Fibroblast of lung (primary cell): Measurements from ENCODE around the gene DDC. TPM values are rescaled to one million over a fixed set of nuclear protein-coding genes. Genes with fewer than 3 reads are reported as not detected.

Experiments used
- DNase-seq, 2 donors: peaks; one replicate each; pipeline versions ENCODE4 v3.0.0 to v3.0.0-alpha.2; 2010; ENCODE audit warnings: low read depth in 2 of 2
- H2AFZ ChIP-seq: 2 replicates; pipeline ENCODE4 v1.5.1; 2012; ENCODE audit warnings: low read length, control low read depth, inconsistent platforms
- H3K27ac ChIP-seq: 2 replicates; pipeline ENCODE4 v1.5.1; 2011; ENCODE audit warnings: low read length, control low read depth; ENCODE audit not compliant: insufficient read depth
- H3K27me3 ChIP-seq: 2 replicates; pipeline ENCODE4 v1.5.1; 2011; ENCODE audit warnings: mild to moderate bottlenecking, low read length; ENCODE audit not compliant: control insufficient read depth, insufficient read depth
- H3K36me3 ChIP-seq: 2 replicates; pipeline ENCODE4 v1.5.1; 2011; ENCODE audit warnings: low read length; ENCODE audit not compliant: control insufficient read depth, insufficient read depth
- H3K4me1 ChIP-seq: 2 replicates; pipeline ENCODE4 v1.5.1; 2011; ENCODE audit warnings: low read length; ENCODE audit not compliant: control insufficient read depth, insufficient read depth; ENCODE audit errors: extremely low read depth
- H3K4me2 ChIP-seq: 2 replicates; pipeline ENCODE4 v1.5.1; 2011; ENCODE audit warnings: low read length, control low read depth; ENCODE audit not compliant: insufficient read depth; ENCODE audit errors: extremely low read depth
- H3K4me3 ChIP-seq, 4 experiments: fragments of 200-600 bp in 1 of 4; sonication (generic) in 1 of 4; replicated peaks in 1 of 4; 2 replicates each; pipeline ENCODE4 v1.5.1; 2011 to 2016; ENCODE audit warnings: low read length in 4 of 4, low read depth in 3 of 4, mild to moderate bottlenecking in 3 of 4, control low read depth in 2 of 4, inconsistent platforms in 1 of 4, mixed read lengths in 1 of 4; ENCODE audit not compliant: insufficient read depth in 1 of 4; ENCODE audit errors: control extremely low read depth in 1 of 4
- H3K79me2 ChIP-seq: 2 replicates; pipeline ENCODE4 v1.5.1; 2012; ENCODE audit warnings: mild to moderate bottlenecking, low read length, inconsistent platforms; ENCODE audit not compliant: control insufficient read depth, insufficient read depth
- H3K9ac ChIP-seq: 2 replicates; pipeline ENCODE4 v1.5.1; 2011; ENCODE audit warnings: mild to moderate bottlenecking, low read length, control low read depth; ENCODE audit not compliant: insufficient read depth
- H3K9me3 ChIP-seq: 2 replicates; pipeline ENCODE4 v1.5.1; 2012; ENCODE audit warnings: low read depth, low read length; ENCODE audit not compliant: control insufficient read depth, insufficient read depth
- H4K20me1 ChIP-seq: 2 replicates; pipeline ENCODE4 v1.5.1; 2011; ENCODE audit warnings: low read length; ENCODE audit not compliant: control insufficient read depth, insufficient read depth; ENCODE audit errors: extremely low read depth
- EZH2 ChIP-seq: IDR thresholded peaks from 2 replicates; pipeline ENCODE4 v1.5.1; 2012; ENCODE audit warnings: low read length, control low read depth, mild to moderate bottlenecking; ENCODE audit errors: missing control alignments
- polyA plus RNA-seq, 2 donors: library from polyadenylated mRNA; depleted of rRNA in 1 of 2; stranded (reverse) in 1 of 2; unstranded in 1 of 2; fragments of >200 nt; gene quantifications; 2 replicates each; pipeline ENCODE4 v1.2.1, GENCODE V29; 2011 to 2012; ENCODE audit warnings: missing spikeins in 1 of 2
- total RNA-seq: library from RNA; depleted of rRNA; stranded (reverse); fragments of >200 nt; gene quantifications from 2 replicates; pipeline ENCODE4 v1.2.1, GENCODE V29; 2014
- TF ChIP-seq, protein P1 (sequence below), 2 donors: IDR thresholded peaks in 1 of 2; conservative IDR thresholded peaks in 1 of 2; 1 replicate in 1 of 2; 2 replicates in 1 of 2; pipeline ENCODE4 v1.5.1; 2011 to 2012; ENCODE audit warnings: low read length in 2 of 2, control low read depth in 1 of 2, inconsistent platforms in 1 of 2, low read depth in 1 of 2, mild to moderate bottlenecking in 1 of 2

Gene DDC
- total and polyA plus RNA-seq, 2 donors (not counting 1 experiment from before 2014, with no cell fraction given), result not detected

DNA sequence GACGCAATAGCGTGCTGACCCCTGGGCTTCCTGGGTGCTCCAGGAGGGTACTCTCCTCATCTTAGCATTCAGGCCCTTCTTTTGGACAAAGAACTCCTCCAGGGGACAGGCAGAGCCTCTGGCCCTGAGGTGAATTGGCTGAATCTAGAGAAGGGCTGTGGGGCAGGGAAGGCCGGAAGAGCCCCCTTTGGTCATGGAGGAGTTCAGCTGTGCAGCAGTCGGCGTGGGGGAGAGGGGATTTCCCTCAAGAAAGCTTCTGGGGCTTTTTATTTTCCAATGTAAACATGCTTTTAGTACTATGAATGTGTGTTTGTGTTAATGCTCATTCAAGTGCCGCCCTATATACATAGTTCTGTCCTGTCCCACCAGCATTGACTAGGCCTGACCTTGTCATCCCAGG lies 153.9 kb downstream of the DDC start:
- no peak overlapping the region for H2AFZ ChIP-seq
- no peaks in the 10 kb centered on the region for H3K36me3 ChIP-seq
- H3K9me3 ChIP-seq, result no peaks in the 10 kb centered on the region
- no peak for DNase-seq
- no peak overlapping the region for H3K9ac ChIP-seq
- no peaks in the 10 kb centered on the region for H3K4me1 ChIP-seq
- TF ChIP-seq, protein P1, sequence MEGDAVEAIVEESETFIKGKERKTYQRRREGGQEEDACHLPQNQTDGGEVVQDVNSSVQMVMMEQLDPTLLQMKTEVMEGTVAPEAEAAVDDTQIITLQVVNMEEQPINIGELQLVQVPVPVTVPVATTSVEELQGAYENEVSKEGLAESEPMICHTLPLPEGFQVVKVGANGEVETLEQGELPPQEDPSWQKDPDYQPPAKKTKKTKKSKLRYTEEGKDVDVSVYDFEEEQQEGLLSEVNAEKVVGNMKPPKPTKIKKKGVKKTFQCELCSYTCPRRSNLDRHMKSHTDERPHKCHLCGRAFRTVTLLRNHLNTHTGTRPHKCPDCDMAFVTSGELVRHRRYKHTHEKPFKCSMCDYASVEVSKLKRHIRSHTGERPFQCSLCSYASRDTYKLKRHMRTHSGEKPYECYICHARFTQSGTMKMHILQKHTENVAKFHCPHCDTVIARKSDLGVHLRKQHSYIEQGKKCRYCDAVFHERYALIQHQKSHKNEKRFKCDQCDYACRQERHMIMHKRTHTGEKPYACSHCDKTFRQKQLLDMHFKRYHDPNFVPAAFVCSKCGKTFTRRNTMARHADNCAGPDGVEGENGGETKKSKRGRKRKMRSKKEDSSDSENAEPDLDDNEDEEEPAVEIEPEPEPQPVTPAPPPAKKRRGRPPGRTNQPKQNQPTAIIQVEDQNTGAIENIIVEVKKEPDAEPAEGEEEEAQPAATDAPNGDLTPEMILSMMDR (conservative IDR thresholded peaks at IDR 0.05 in 1 of 2, IDR thresholded peaks at IDR 0.05 in 1 of 2; ENCODE audit: low read depth in 1 of 2, low read length in 2 of 2), result no peak
- TF ChIP-seq EZH2, result no peak
- no peak overlapping the region for H3K4me3 ChIP-seq
- no peak overlapping the region for H3K27ac ChIP-seq
- peaks cover 3% of the 10 kb centered on the region for H3K27me3 ChIP-seq
- no peak overlapping the region for H3K4me2 ChIP-seq
- no peaks in the 10 kb centered on the region for H4K20me1 ChIP-seq
- no peaks in the 10 kb centered on the region for H3K79me2 ChIP-seq

DNA sequence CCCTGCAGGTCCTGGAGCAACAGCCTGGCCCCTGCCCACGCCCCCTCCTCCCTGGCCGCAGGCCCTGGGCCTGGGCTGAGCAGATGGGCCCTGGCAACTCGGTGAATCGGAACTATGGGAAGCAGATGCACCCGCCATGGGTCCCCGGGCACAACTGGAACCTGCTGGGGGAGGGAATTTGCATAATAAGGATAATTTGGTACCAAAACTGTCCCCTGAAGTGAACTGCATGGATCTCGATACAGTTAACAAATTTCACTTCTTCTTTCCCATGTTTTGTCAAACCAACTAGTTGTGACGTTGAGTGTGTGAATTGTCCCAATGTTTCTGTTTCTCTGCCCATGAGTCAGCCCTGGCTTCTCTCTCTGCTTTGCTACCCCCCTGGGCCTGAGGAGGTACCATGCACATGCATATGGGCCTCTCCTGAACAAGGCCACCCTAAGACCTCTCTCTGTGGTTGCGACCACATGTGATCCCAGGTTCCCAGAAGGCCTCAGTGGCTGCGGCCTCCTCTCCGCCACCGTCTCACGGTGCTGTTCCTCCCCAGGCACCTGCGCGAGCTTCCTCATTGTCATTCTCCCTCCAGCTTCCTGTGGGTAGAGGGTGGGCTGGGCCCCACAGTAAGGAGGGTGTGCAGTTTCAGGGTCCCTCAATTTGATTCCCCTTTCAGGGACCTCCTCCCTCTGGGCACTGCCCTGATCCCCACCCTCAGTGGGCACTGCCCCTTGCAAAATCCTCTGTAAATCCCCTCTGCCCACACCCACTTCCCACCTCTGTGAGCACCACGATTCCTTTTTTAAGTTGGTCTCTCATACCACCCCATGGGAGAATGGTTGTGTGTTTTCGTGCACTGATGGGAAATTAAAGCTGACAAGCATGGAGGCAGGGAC lies 155.1 kb downstream of the DDC start:
- no peak for DNase-seq
- Histone ChIP-seq H3K36me3 (no peaks in the 10 kb centered on the region), H4K20me1 (no peaks in the 10 kb centered on the region), H3K4me3 (no peak overlapping the region), H3K27ac (no peak overlapping the region), H3K27me3 (peaks cover 3% of the 10 kb centered on the region), H3K79me2 (no peaks in the 10 kb centered on the region), H3K4me2 (no peak overlapping the region), H3K9ac (no peak overlapping the region), H3K9me3 (no peaks in the 10 kb centered on the region), H2AFZ (no peak overlapping the region), H3K4me1 (no peaks in the 10 kb centered on the region)
- TF ChIP-seq, protein P1 (conservative IDR thresholded peaks at IDR 0.05 in 1 of 2, IDR thresholded peaks at IDR 0.05 in 1 of 2; ENCODE audit: low read depth in 1 of 2, low read length in 2 of 2), result no peak
- TF ChIP-seq EZH2, result no peak

Other genes with a start within 250 kb of the DDC start
- gene FIGNL1, start 115.1 kb downstream of the DDC start, total RNA-seq, result 5.9 and 6.4 TPM in 2 replicates
- 8.2 and 20.9 TPM in 2 replicates for gene FIGNL1, start 115.1 kb downstream of the DDC start, polyA plus RNA-seq
- 40.8 and 64.1 TPM in 2 replicates for gene GRB10, start 217.5 kb upstream of the DDC start, total RNA-seq
- gene GRB10, start 217.5 kb upstream of the DDC start, polyA plus RNA-seq, result 10.7 and 11.1 TPM in 2 replicates